ENCODE results near the gene HADH. TPM values are rescaled to one million over a fixed set of nuclear protein-coding genes. Genes with fewer than 3 reads are reported as not detected.
A peak's percentile ranks its signal among the peaks of the same experiment; 100 is the strongest.

The HADH gene
- total RNA-seq, 1 experiment from 2014 or later, result 26.2 TPM

GRCh38 chr4:108013327-108013726 lies 23.6 kb downstream of the HADH start:
- Mint-ChIP-seq H3K27me3 (ENCODE audit: insufficient read depth, unreplicated experiment) (no peaks in the 10 kb centered on the region), H3K4me3 (ENCODE audit: unreplicated experiment) (no peak overlapping the region), H3K36me3 (ENCODE audit: insufficient read depth, unreplicated experiment) (peaks cover 32% of the 10 kb centered on the region), H3K4me1 (ENCODE audit: insufficient read depth, unreplicated experiment) (peaks cover 11% of the 10 kb centered on the region), H3K27ac (ENCODE audit: low read depth, unreplicated experiment) (no peak overlapping the region), H3K9me3 (ENCODE audit: unreplicated experiment) (no peaks in the 10 kb centered on the region)
- intact Hi-C loops (cut with micrococcal nuclease), result no loop called here
- no TSS peak for BruUV-seq (replicated peaks)
- DNase-seq (ENCODE audit: unreplicated experiment), result no peak
- POLR2A ChIA-PET, result interaction anchor here (1.7 kb wide), 1 partner anchor 23 kb away, joined by 5 read pairs; the partner anchor contains the start of gene HADH
- CTCF ChIA-PET, result interaction anchor here (0.7 to 1.7 kb wide), 9 partner anchors 9 to 559 kb away, joined by 3 to 17 read pairs (median 5); no protein-coding TSS in a partner anchor
- TF ChIP-seq, protein P1, sequence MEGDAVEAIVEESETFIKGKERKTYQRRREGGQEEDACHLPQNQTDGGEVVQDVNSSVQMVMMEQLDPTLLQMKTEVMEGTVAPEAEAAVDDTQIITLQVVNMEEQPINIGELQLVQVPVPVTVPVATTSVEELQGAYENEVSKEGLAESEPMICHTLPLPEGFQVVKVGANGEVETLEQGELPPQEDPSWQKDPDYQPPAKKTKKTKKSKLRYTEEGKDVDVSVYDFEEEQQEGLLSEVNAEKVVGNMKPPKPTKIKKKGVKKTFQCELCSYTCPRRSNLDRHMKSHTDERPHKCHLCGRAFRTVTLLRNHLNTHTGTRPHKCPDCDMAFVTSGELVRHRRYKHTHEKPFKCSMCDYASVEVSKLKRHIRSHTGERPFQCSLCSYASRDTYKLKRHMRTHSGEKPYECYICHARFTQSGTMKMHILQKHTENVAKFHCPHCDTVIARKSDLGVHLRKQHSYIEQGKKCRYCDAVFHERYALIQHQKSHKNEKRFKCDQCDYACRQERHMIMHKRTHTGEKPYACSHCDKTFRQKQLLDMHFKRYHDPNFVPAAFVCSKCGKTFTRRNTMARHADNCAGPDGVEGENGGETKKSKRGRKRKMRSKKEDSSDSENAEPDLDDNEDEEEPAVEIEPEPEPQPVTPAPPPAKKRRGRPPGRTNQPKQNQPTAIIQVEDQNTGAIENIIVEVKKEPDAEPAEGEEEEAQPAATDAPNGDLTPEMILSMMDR (IDR thresholded peaks at IDR 0.05; ENCODE audit: unreplicated experiment), result no peak

DNA sequence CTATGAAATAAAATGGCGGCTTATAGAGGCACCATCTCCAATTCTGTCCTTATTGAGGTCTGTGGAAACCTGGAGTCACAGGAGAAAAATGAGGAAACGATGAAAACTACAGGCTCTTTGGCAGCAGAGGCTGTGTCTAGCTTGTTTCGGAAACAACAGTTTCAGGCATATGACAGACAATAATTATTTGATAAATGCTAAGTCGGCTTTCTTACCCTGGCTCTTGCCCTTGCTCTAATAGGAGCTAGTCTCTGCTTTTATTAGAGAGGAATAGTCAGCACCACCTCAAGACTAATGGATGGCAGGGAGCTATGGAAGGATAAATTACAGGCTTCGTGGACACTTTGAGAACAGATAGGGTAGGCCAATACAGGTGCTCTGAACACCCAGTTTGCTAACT lies 24.3 kb downstream of the HADH start:
- H3K9me3 Mint-ChIP-seq (ENCODE audit: unreplicated experiment), result no peaks in the 10 kb centered on the region
- TF ChIP-seq, protein P1 (IDR thresholded peaks at IDR 0.05; ENCODE audit: unreplicated experiment), result no peak
- H3K27ac Mint-ChIP-seq (ENCODE audit: low read depth, unreplicated experiment), result no peak overlapping the region
- DNase-seq (ENCODE audit: unreplicated experiment), result no peak
- no peaks in the 10 kb centered on the region for H3K27me3 Mint-ChIP-seq (ENCODE audit: insufficient read depth, unreplicated experiment)
- peaks cover 32% of the 10 kb centered on the region for H3K36me3 Mint-ChIP-seq (ENCODE audit: insufficient read depth, unreplicated experiment)
- H3K4me3 Mint-ChIP-seq (ENCODE audit: unreplicated experiment), result no peak overlapping the region
- no TSS peak for BruUV-seq (replicated peaks)
- POLR2A ChIA-PET, result interaction anchor here (1.7 kb wide), 1 partner anchor 24 kb away, joined by 5 read pairs; the partner anchor contains the start of gene HADH
- intact Hi-C loops (cut with micrococcal nuclease), result no loop called here
- H3K4me1 Mint-ChIP-seq (ENCODE audit: insufficient read depth, unreplicated experiment), result peaks cover 5% of the 10 kb centered on the region
- CTCF ChIA-PET, result interaction anchor here (0.5 to 1.7 kb wide), 13 partner anchors 10 to 624 kb away, joined by 3 to 17 read pairs (median 4); no protein-coding TSS in a partner anchor

DNA sequence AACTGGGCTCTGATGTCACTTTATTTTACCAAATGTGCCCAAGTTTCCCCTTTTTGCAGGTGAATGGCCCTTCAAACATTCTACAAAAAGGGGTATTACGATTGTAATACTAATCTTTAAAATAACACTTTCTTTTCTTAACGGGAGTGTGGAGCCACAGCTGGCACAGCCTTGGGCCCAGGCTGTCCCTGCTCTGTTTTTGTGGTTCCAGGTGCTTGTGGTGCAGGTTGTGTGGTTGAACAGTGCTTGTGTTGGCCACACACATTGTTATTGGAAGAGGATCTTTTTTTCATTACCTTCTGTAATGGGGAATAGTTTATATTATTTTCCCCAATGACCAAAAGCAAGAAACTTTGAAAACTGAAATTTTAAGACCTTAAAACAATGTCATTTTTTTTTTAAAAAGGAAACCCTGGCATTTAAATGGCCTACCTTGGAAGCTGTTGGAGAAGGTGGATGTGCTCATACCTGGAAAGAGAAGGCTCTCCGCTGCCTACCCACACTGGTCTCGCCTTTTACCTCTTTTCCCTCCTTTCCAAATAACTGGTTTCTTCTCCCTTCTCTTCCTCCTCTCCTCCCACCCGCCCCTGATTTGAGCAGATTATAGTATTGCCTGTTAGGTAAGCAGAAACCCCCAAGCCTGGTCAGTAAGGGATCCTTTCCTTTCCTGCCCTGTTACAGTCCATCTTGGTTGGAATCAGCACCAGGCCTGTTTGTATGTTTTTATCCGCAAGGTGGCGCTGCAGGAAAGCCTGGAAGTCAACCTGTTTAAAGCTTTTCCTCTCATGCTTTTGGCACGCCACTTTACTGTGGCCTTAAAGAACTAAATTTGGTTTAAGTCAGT lies 28.6 kb downstream of the HADH start:
- no TSS peak for BruUV-seq (replicated peaks)
- Mint-ChIP-seq H3K27ac (ENCODE audit: low read depth, unreplicated experiment) (peak overlapping the region; percentile 39), H3K4me3 (ENCODE audit: unreplicated experiment) (no peak overlapping the region), H3K4me1 (ENCODE audit: insufficient read depth, unreplicated experiment) (no peaks in the 10 kb centered on the region), H3K27me3 (ENCODE audit: insufficient read depth, unreplicated experiment) (no peaks in the 10 kb centered on the region), H3K36me3 (ENCODE audit: insufficient read depth, unreplicated experiment) (peaks cover 35% of the 10 kb centered on the region), H3K9me3 (ENCODE audit: unreplicated experiment) (no peaks in the 10 kb centered on the region)
- peak; percentile 82 for DNase-seq (ENCODE audit: unreplicated experiment)
- intact Hi-C loops (cut with micrococcal nuclease), result loop anchor here (1.0 to 5.0 kb wide), 4 partner anchors 256 to 604 kb away; partner anchors contain the start of gene RPL34
- TF ChIP-seq, protein P1 (IDR thresholded peaks at IDR 0.05; ENCODE audit: unreplicated experiment), result peak; percentile 72
- ChIA-PET CTCF (interaction anchor here (0.7 to 5.1 kb wide), 40 partner anchors 9 to 1928 kb away, joined by 3 to 101 read pairs (median 4); partner anchors contain the start of genes CYP2U1 and OSTC), POLR2A (interaction anchor here (0.8 to 1.2 kb wide), 4 partner anchors 27 to 556 kb away, joined by 3 to 4 read pairs (median 4); no protein-coding TSS in a partner anchor)

GRCh38 chr4:108018884-108019187 lies 29.1 kb downstream of the HADH start:
- ChIA-PET CTCF (interaction anchor here (0.6 to 5.1 kb wide), 50 partner anchors 9 to 1927 kb away, joined by 3 to 101 read pairs (median 4); partner anchors contain the start of genes CYP2U1 and OSTC), POLR2A (interaction anchor here (0.6 to 1.2 kb wide), 5 partner anchors 28 to 556 kb away, joined by 3 to 4 read pairs (median 3); no protein-coding TSS in a partner anchor)
- TF ChIP-seq, protein P1 (IDR thresholded peaks at IDR 0.05; ENCODE audit: unreplicated experiment), result no peak
- Mint-ChIP-seq H3K4me3 (ENCODE audit: unreplicated experiment) (no peak overlapping the region), H3K27ac (ENCODE audit: low read depth, unreplicated experiment) (peak overlapping the region; percentile 39), H3K4me1 (ENCODE audit: insufficient read depth, unreplicated experiment) (no peaks in the 10 kb centered on the region), H3K9me3 (ENCODE audit: unreplicated experiment) (no peaks in the 10 kb centered on the region), H3K27me3 (ENCODE audit: insufficient read depth, unreplicated experiment) (no peaks in the 10 kb centered on the region), H3K36me3 (ENCODE audit: insufficient read depth, unreplicated experiment) (peaks cover 35% of the 10 kb centered on the region)
- no TSS peak for BruUV-seq (replicated peaks)
- intact Hi-C loops (cut with micrococcal nuclease), result loop anchor here (1.0 to 5.0 kb wide), 4 partner anchors 257 to 603 kb away; partner anchors contain the start of gene RPL34
- DNase-seq (ENCODE audit: unreplicated experiment), result no peak

Data from MCF 10A (cell line).